Measurements from ENCODE around the gene EFL1. TPM values are rescaled to one million over a fixed set of nuclear protein-coding genes. Genes with fewer than 3 reads are reported as not detected.

The EFL1 gene
- total RNA-seq, 1 experiment from 2014 or later: 44.7 TPM

DNA sequence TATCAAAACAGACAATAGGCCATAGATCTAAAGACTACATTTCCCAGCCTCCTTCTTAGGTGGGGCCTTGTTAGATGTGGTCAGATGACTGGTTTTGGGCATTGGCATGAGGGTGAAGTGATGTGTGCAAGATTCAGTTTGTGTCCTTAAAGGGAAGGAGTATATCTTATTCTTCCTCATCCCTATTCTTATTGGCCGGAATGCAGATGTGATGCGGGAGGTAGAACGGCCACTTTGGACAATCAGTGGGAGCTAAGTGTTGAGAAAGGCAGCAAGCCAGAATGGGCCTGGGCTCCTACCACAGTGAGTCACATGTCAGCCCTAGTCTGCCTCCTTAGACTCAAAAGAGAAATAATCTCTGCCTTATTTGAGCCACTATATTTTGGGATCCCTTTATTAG lies 126.9 kb downstream of the EFL1 start:
- H3K4me1 Mint-ChIP-seq (ENCODE audit: insufficient read depth, unreplicated experiment): peaks cover 22% of the 10 kb centered on the region
- H3K27ac Mint-ChIP-seq (ENCODE audit: low read depth, unreplicated experiment): no peak overlapping the region
- TF ChIP-seq, protein P1, sequence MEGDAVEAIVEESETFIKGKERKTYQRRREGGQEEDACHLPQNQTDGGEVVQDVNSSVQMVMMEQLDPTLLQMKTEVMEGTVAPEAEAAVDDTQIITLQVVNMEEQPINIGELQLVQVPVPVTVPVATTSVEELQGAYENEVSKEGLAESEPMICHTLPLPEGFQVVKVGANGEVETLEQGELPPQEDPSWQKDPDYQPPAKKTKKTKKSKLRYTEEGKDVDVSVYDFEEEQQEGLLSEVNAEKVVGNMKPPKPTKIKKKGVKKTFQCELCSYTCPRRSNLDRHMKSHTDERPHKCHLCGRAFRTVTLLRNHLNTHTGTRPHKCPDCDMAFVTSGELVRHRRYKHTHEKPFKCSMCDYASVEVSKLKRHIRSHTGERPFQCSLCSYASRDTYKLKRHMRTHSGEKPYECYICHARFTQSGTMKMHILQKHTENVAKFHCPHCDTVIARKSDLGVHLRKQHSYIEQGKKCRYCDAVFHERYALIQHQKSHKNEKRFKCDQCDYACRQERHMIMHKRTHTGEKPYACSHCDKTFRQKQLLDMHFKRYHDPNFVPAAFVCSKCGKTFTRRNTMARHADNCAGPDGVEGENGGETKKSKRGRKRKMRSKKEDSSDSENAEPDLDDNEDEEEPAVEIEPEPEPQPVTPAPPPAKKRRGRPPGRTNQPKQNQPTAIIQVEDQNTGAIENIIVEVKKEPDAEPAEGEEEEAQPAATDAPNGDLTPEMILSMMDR (IDR thresholded peaks at IDR 0.05; ENCODE audit: unreplicated experiment): no peak
- CTCF ChIA-PET: interaction anchor here (0.6 to 2.7 kb wide), 9 partner anchors 8 to 654 kb away, joined by 3 to 10 read pairs (median 3); no protein-coding TSS in a partner anchor
- intact Hi-C loops (cut with micrococcal nuclease): no loop called here
- no peak overlapping the region for H3K4me3 Mint-ChIP-seq (ENCODE audit: unreplicated experiment)
- BruUV-seq (replicated peaks): no TSS peak
- POLR2A ChIA-PET: no interaction called here
- H3K27me3 Mint-ChIP-seq (ENCODE audit: insufficient read depth, unreplicated experiment): no peaks in the 10 kb centered on the region
- no peaks in the 10 kb centered on the region for H3K9me3 Mint-ChIP-seq (ENCODE audit: unreplicated experiment)
- H3K36me3 Mint-ChIP-seq (ENCODE audit: insufficient read depth, unreplicated experiment): peaks cover 38% of the 10 kb centered on the region
- no peak for DNase-seq (ENCODE audit: unreplicated experiment)

DNA sequence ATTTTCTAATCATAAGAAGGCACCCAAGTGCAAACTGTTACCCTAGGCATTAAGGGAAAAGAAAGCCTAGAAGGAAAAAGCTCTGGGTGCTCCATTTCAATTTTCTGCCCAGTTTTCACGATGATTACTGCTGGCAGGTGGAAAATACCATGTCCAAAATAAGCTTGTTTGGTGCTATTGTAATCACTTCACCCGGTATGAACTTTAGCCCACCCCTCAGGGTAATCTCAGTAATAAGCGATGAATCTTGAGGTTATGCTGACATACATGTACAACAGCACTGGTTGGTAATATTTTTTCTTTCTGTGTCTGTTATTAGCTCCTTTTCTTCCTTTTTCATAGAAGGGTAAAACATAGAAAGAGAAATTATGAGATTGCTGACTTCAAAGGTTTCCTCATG lies 128.1 kb downstream of the EFL1 start:
- TF ChIP-seq, protein P1 (IDR thresholded peaks at IDR 0.05; ENCODE audit: unreplicated experiment): no peak
- H3K4me3 Mint-ChIP-seq (ENCODE audit: unreplicated experiment): no peak overlapping the region
- intact Hi-C loops (cut with micrococcal nuclease): no loop called here
- H3K36me3 Mint-ChIP-seq (ENCODE audit: insufficient read depth, unreplicated experiment): peaks cover 50% of the 10 kb centered on the region
- ChIA-PET CTCF (interaction anchor here (0.7 to 2.7 kb wide), 5 partner anchors 26 to 1518 kb away, joined by 3 to 10 read pairs (median 3); no protein-coding TSS in a partner anchor), POLR2A (interaction anchor here (0.6 to 0.8 kb wide), 2 partner anchors 13 to 51 kb away, joined by 3 read pairs; no protein-coding TSS in a partner anchor)
- H3K4me1 Mint-ChIP-seq (ENCODE audit: insufficient read depth, unreplicated experiment): peaks cover 19% of the 10 kb centered on the region
- DNase-seq (ENCODE audit: unreplicated experiment): no peak
- no TSS peak for BruUV-seq (replicated peaks)
- no peaks in the 10 kb centered on the region for H3K9me3 Mint-ChIP-seq (ENCODE audit: unreplicated experiment)
- no peak overlapping the region for H3K27ac Mint-ChIP-seq (ENCODE audit: low read depth, unreplicated experiment)
- H3K27me3 Mint-ChIP-seq (ENCODE audit: insufficient read depth, unreplicated experiment): no peaks in the 10 kb centered on the region

DNA sequence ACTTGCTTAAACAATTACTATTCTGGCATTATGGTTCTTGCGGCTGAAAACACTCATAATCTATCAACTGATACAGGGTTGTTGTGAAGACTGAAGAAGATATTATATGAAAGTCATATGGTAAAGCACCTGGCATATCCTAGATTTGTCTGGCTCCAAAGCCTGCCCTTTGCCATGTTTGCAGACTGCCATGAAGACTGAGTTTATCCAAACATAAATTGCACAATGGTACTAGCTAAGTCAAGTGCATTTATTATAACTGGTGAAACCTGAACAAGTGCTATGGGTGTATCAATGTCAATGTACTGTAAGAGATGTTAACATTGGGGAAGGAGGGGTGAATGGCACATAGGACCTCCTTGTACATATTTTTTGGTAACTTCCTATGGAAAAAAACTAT lies 129.3 kb downstream of the EFL1 start:
- H3K9me3 Mint-ChIP-seq (ENCODE audit: unreplicated experiment): no peaks in the 10 kb centered on the region
- no TSS peak for BruUV-seq (replicated peaks)
- peaks cover 19% of the 10 kb centered on the region for H3K4me1 Mint-ChIP-seq (ENCODE audit: insufficient read depth, unreplicated experiment)
- POLR2A ChIA-PET: interaction anchor here (0.6 kb wide), 1 partner anchor 87 kb away, joined by 3 read pairs; no protein-coding TSS in a partner anchor
- H3K36me3 Mint-ChIP-seq (ENCODE audit: insufficient read depth, unreplicated experiment): peaks cover 45% of the 10 kb centered on the region
- peak overlapping the region; percentile 43 for H3K27ac Mint-ChIP-seq (ENCODE audit: low read depth, unreplicated experiment)
- H3K4me3 Mint-ChIP-seq (ENCODE audit: unreplicated experiment): no peak overlapping the region
- no peak for DNase-seq (ENCODE audit: unreplicated experiment)
- CTCF ChIA-PET: no interaction called here
- TF ChIP-seq, protein P1 (IDR thresholded peaks at IDR 0.05; ENCODE audit: unreplicated experiment): no peak
- intact Hi-C loops (cut with micrococcal nuclease): no loop called here
- H3K27me3 Mint-ChIP-seq (ENCODE audit: insufficient read depth, unreplicated experiment): no peaks in the 10 kb centered on the region

DNA sequence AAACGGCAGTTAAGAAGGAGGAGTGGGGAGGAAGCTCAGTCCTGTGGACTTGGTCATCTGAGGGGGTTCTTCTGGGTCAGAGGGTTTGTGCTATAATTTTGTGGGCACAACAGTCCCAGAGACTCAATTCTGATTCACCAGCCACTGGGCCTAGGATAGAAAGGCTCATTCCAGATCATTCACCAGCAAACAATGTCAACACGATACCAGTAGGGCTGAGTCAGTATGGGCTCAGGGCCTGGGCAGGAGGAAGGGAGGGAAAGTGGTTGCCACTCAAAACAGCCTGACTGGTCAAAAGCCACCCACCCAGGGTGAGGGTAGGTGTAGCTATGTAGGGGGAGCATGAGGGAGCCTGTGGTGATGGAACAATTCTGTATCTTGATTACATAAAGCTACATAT lies 129.8 kb downstream of the EFL1 start:
- H3K36me3 Mint-ChIP-seq (ENCODE audit: insufficient read depth, unreplicated experiment): peaks cover 43% of the 10 kb centered on the region
- TF ChIP-seq, protein P1 (IDR thresholded peaks at IDR 0.05; ENCODE audit: unreplicated experiment): no peak
- peak; percentile 50 for DNase-seq (ENCODE audit: unreplicated experiment)
- H3K4me3 Mint-ChIP-seq (ENCODE audit: unreplicated experiment): no peak overlapping the region
- ChIA-PET POLR2A (interaction anchor here (0.6 kb wide), 1 partner anchor 86 kb away, joined by 3 read pairs; no protein-coding TSS in a partner anchor), CTCF (interaction anchor here (0.5 kb wide), 1 partner anchor 673 kb away, joined by 3 read pairs; no protein-coding TSS in a partner anchor)
- peak overlapping the region; percentile 43 for H3K27ac Mint-ChIP-seq (ENCODE audit: low read depth, unreplicated experiment)
- no peaks in the 10 kb centered on the region for H3K27me3 Mint-ChIP-seq (ENCODE audit: insufficient read depth, unreplicated experiment)
- no peaks in the 10 kb centered on the region for H3K9me3 Mint-ChIP-seq (ENCODE audit: unreplicated experiment)
- intact Hi-C loops (cut with micrococcal nuclease): no loop called here
- H3K4me1 Mint-ChIP-seq (ENCODE audit: insufficient read depth, unreplicated experiment): peaks cover 19% of the 10 kb centered on the region
- BruUV-seq (replicated peaks): no TSS peak
